ENCODE results near the gene SLC28A1. TPM values are rescaled to one million over a fixed set of nuclear protein-coding genes. Genes with fewer than 3 reads are reported as not detected.

The SLC28A1 gene
- total RNA-seq, 4 donors from 2014 or later, result 0.21 to 0.43 TPM; not detected in 2

- no peaks in the 10 kb centered on the region for H3K4me1 ChIP-seq
- intact Hi-C loops (cut with DNase I; ENCODE audit: low total_unique reads), result loop anchor here (10.0 kb wide), 1 partner anchor 89 kb away; no protein-coding TSS in a partner anchor
- H3K27ac ChIP-seq, result no peak overlapping the region
- H3K9me3 ChIP-seq, result no peaks in the 10 kb centered on the region
- no peak for TF ChIP-seq POLR2A (IDR thresholded peaks at IDR 0.05)
- TF ChIP-seq, protein P1, sequence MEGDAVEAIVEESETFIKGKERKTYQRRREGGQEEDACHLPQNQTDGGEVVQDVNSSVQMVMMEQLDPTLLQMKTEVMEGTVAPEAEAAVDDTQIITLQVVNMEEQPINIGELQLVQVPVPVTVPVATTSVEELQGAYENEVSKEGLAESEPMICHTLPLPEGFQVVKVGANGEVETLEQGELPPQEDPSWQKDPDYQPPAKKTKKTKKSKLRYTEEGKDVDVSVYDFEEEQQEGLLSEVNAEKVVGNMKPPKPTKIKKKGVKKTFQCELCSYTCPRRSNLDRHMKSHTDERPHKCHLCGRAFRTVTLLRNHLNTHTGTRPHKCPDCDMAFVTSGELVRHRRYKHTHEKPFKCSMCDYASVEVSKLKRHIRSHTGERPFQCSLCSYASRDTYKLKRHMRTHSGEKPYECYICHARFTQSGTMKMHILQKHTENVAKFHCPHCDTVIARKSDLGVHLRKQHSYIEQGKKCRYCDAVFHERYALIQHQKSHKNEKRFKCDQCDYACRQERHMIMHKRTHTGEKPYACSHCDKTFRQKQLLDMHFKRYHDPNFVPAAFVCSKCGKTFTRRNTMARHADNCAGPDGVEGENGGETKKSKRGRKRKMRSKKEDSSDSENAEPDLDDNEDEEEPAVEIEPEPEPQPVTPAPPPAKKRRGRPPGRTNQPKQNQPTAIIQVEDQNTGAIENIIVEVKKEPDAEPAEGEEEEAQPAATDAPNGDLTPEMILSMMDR (IDR thresholded peaks at IDR 0.05), result no peak
- no peak for DNase-seq
- H3K27me3 ChIP-seq, result no peaks in the 10 kb centered on the region
- no peaks in the 10 kb centered on the region for H3K36me3 ChIP-seq
- H3K4me3 ChIP-seq, result no peak overlapping the region
These were observed 28.7 kb upstream of the SLC28A1 start for GRCh38 chr15:84855765-84856164.

GRCh38 chr15:84856731-84857417 is 27.6 kb upstream of the SLC28A1 start:
- H3K4me3 ChIP-seq, result no peak overlapping the region
- no peaks in the 10 kb centered on the region for H3K9me3 ChIP-seq
- no peak overlapping the region for H3K27ac ChIP-seq
- intact Hi-C loops (cut with DNase I; ENCODE audit: low total_unique reads), result loop anchor here (10.0 kb wide), 1 partner anchor 88 kb away; no protein-coding TSS in a partner anchor
- DNase-seq, result no peak
- no peaks in the 10 kb centered on the region for H3K4me1 ChIP-seq
- no peaks in the 10 kb centered on the region for H3K27me3 ChIP-seq
- no peaks in the 10 kb centered on the region for H3K36me3 ChIP-seq
- TF ChIP-seq POLR2A (IDR thresholded peaks at IDR 0.05), result no peak
- TF ChIP-seq, protein P1 (IDR thresholded peaks at IDR 0.05), result no peak

DNA sequence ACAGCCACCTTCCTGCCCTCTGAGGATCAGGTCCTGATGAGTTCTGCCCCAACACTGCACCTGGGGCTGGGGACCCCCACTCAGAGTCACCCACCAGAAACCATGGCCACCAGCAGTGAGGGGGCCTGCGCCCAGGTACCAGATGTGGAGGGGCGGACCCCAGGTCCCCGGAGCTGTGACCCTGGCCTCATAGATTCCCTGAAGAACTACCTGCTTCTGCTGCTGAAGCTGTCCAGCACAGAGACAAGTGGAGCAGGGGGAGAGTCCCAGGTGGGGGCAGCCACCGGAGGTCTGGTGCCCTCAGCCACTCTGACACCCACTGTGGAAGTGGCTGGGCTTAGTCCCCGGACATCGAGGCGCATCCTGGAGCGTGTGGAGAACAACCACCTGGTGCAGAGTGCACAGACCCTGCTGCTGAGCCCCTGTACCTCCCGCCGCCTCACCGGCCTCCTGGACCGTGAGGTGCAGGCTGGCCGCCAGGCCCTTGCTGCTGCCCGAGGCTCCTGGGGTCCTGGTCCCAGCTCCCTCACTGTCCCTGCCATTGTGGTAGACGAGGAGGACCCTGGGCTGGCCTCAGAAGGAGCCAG is 27.0 kb upstream of the SLC28A1 start:
- intact Hi-C loops (cut with DNase I; ENCODE audit: low total_unique reads), result loop anchor here (10.0 kb wide), 1 partner anchor 87 kb away; no protein-coding TSS in a partner anchor
- no peak for TF ChIP-seq POLR2A (IDR thresholded peaks at IDR 0.05)
- TF ChIP-seq, protein P1 (IDR thresholded peaks at IDR 0.05), result no peak
- H3K27me3 ChIP-seq, result no peaks in the 10 kb centered on the region
- H3K9me3 ChIP-seq, result no peaks in the 10 kb centered on the region
- no peak overlapping the region for H3K27ac ChIP-seq
- H3K4me1 ChIP-seq, result no peaks in the 10 kb centered on the region
- DNase-seq, result no peak
- no peak overlapping the region for H3K4me3 ChIP-seq
- no peaks in the 10 kb centered on the region for H3K36me3 ChIP-seq

GRCh38 chr15:84858231-84858630 is 26.2 kb upstream of the SLC28A1 start:
- TF ChIP-seq, protein P1 (IDR thresholded peaks at IDR 0.05), result no peak
- no peak for TF ChIP-seq POLR2A (IDR thresholded peaks at IDR 0.05)
- Histone ChIP-seq H3K9me3 (no peaks in the 10 kb centered on the region), H3K27ac (no peak overlapping the region), H3K4me3 (no peak overlapping the region), H3K4me1 (no peaks in the 10 kb centered on the region), H3K27me3 (no peaks in the 10 kb centered on the region), H3K36me3 (no peaks in the 10 kb centered on the region)
- no peak for DNase-seq
- intact Hi-C loops (cut with DNase I; ENCODE audit: low total_unique reads), result loop anchor here (10.0 kb wide), 1 partner anchor 87 kb away; no protein-coding TSS in a partner anchor

DNA sequence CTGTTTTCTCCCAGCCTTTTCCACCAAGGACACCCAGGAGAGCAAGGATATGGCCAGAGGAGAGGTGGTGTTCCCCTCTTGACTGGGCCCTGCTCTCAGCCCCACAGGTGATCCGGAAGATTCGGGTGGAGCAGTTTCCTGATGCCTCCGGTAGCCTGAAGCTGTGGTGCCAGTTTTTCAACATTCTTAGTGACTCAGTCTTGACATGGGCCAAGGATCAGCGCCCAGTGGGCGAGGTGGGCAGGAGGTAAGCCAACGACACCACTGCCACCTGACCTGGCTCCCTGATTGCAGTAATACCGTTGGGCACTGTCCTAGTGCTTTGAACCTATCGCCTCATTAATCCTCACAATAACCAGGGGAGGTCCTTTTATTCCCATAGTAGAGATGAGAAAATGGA is 25.3 kb upstream of the SLC28A1 start:
- intact Hi-C loops (cut with DNase I; ENCODE audit: low total_unique reads), result loop anchor here (10.0 kb wide), 1 partner anchor 86 kb away; no protein-coding TSS in a partner anchor
- DNase-seq, result no peak
- no peaks in the 10 kb centered on the region for H3K27me3 ChIP-seq
- H3K9me3 ChIP-seq, result no peaks in the 10 kb centered on the region
- H3K36me3 ChIP-seq, result no peaks in the 10 kb centered on the region
- H3K4me3 ChIP-seq, result no peak overlapping the region
- H3K4me1 ChIP-seq, result no peaks in the 10 kb centered on the region
- TF ChIP-seq, protein P1 (IDR thresholded peaks at IDR 0.05), result no peak
- no peak for TF ChIP-seq POLR2A (IDR thresholded peaks at IDR 0.05)
- H3K27ac ChIP-seq, result no peak overlapping the region
